ENCODE data around the gene HK2.

The HK2 gene

GRCh38 chr2:74941284-74941683, 107.4 kb downstream of the HK2 start:
- DNase-seq: no peak

DNA sequence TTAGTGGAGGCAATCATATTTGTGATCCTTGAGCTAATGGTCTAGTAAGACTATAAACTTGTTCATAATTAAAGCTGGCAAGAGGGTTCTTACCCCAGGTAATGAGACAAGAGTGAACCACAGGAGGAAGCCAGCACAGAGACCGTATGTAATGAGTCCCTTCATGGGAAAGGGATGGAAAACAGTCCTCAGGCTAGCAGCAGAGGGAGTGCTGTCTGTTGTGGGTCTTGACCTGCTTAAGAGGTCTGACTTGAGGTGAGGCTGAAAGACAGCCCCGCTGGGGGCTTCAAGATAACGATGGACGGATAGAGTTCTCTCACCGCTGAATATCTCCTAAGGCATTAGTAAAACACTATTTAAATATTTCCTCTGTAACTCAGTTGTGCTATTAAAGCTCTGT, 108.3 kb downstream of the HK2 start:
- DNase-seq: no peak

Measured in activated CD4-positive, alpha-beta T cell treated with anti-CD3 and anti-CD28 coated beads, Interleukin-2, amount 50 U/mL, for 1 hour (primary cell).